ENCODE data around the gene SCYGR8.

The SCYGR8 gene

GRCh38 chr2:227793148-227793712 lies 47.5 kb downstream of the SCYGR8 start:
- TF ChIP-seq CTCF (IDR thresholded peaks at IDR 0.05; ENCODE audit: insufficient read depth, low read length, missing control alignments): no peak
- H3K4me3 ChIP-seq (ENCODE audit: low read depth, low read length): no peak overlapping the region
- CTCF ChIA-PET: interaction anchor here (0.6 to 1.4 kb wide), 4 partner anchors 19 to 97 kb away, joined by 3 to 5 read pairs (median 3); no protein-coding TSS in a partner anchor
- no peak for DNase-seq (ENCODE audit: low read depth, low spot score)
- POLR2A ChIA-PET: no interaction called here
